K562 (cell line): ENCODE data around the gene SOWAHA. TPM values are rescaled to one million over a fixed set of nuclear protein-coding genes. Genes with fewer than 3 reads are reported as not detected.
A peak's percentile ranks its signal among the peaks of the same experiment; 100 is the strongest.
"Not testable (repeated sequence)": the region's sequence is repeated elsewhere in the genome, so short reads cannot be mapped to it uniquely, and the experiment has no call there.

ENCODE experiments used
- ATAC-seq: fragments of 200-7000 bp; cut with Tn5 transposase; 3 replicates; pipeline ENCODE4 v1.9.1; 2020; ENCODE audit warnings: moderate library complexity
- BruUV-seq: library from RNA; stranded (reverse); fragments of 400-500 nt; replicated peaks from 2 replicates; lab custom pipeline; 2021; lab: Mats Ljungman, UMichigan
- CTCF ChIA-PET: fragments of 300-600 bp; formaldehyde crosslinking; extraction: SDS; loops from one replicate; lab custom pipeline; 2021; ENCODE audit warnings: low intra/inter-chr PET ratio; lab: Yijun Ruan, JAX
- POLR2A ChIA-PET: fragments of 300-600, 350-650 bp; sonication (Branson Sonifier 250); formaldehyde crosslinking; extraction: SDS; loops from one replicate; lab custom pipeline; 2021; ENCODE audit warnings: antibody characterized with exemption, inconsistent platforms; lab: Yijun Ruan, JAX
- DNase-seq, 4 experiments: peaks; one replicate each; pipeline versions ENCODE4 v3.0.0 to v3.0.0-alpha.2; 2011 to 2018; ENCODE audit warnings: low spot score in 3 of 4, mixed read lengths in 3 of 4; ENCODE audit errors: extremely low read depth in 1 of 4
- FAIRE-seq: peaks from 2 replicates; lab custom pipeline; 2011; peaks lifted over from hg19 to GRCh38; lab: Jason Lieb, UNC
- H2AFZ ChIP-seq: 2 replicates; pipeline ENCODE4 v1.6.0; 2011; ENCODE audit warnings: low read depth, low read length, control low read depth, inconsistent platforms
- H3K27ac ChIP-seq: fragments of 200-600 bp; 3 replicates; pipeline ENCODE4 v1.8.0; 2011; ENCODE audit warnings: low read depth, mild to moderate bottlenecking, control low read depth, inconsistent platforms, low read length, moderate library complexity, mixed read lengths; ENCODE audit errors: extremely low read depth
- H3K27me3 ChIP-seq, 2 experiments: fragments of 300-600 bp in 1 of 2; 2 replicates in 1 of 2; 3 replicates in 1 of 2; pipeline versions ENCODE4 v1.6.0 to v1.8.0; 2011; ENCODE audit warnings: inconsistent platforms in 2 of 2, low read length in 2 of 2, mild to moderate bottlenecking in 1 of 2, mixed read lengths in 1 of 2, moderate library complexity in 1 of 2; ENCODE audit not compliant: control insufficient read depth in 2 of 2, insufficient read depth in 2 of 2
- H3K36me3 ChIP-seq: fragments of 300-600 bp; 3 replicates; pipeline ENCODE4 v1.8.0; 2011; ENCODE audit warnings: mild to moderate bottlenecking, low read length, inconsistent platforms; ENCODE audit not compliant: control insufficient read depth, insufficient read depth
- H3K4me1 ChIP-seq, 2 experiments: fragments of 200-600 bp in 1 of 2; replicated peaks in 1 of 2; 2 replicates in 1 of 2; 3 replicates in 1 of 2; pipeline versions ENCODE4 v1.5.1 to v1.8.0; 2011; ENCODE audit warnings: inconsistent platforms in 2 of 2, low read length in 2 of 2, mild to moderate bottlenecking in 1 of 2, mixed read lengths in 1 of 2, moderate library complexity in 1 of 2; ENCODE audit not compliant: control insufficient read depth in 2 of 2, insufficient read depth in 2 of 2
- H3K4me2 ChIP-seq: 2 replicates; pipeline ENCODE4 v1.6.1; 2011; ENCODE audit warnings: low read length, control low read depth, inconsistent platforms, mixed read lengths; ENCODE audit not compliant: insufficient read depth
- H3K4me3 ChIP-seq: fragments of 200-600 bp; sonication (generic), shearing (Covaris generic); 2 replicates; pipeline ENCODE4 v1.5.1; 2016; ENCODE audit warnings: control low read depth, inconsistent platforms
- H3K79me2 ChIP-seq: fragments of 200-600 bp; 3 replicates; pipeline ENCODE4 v1.8.0; 2011; ENCODE audit warnings: low read length, inconsistent platforms; ENCODE audit not compliant: control insufficient read depth, insufficient read depth
- H3K9ac ChIP-seq, 2 experiments: 2 replicates each; pipeline versions ENCODE4 v1.6.0 to v1.6.1; 2011; ENCODE audit warnings: low read depth in 2 of 2, low read length in 2 of 2, control low read depth in 1 of 2, inconsistent platforms in 1 of 2, mild to moderate bottlenecking in 1 of 2, mixed read lengths in 1 of 2; ENCODE audit not compliant: insufficient read depth in 1 of 2
- H3K9me1 ChIP-seq: one replicate; pipeline ENCODE4 v1.6.0; 2011; ENCODE audit warnings: inconsistent platforms, mild to moderate bottlenecking, low read length, moderate library complexity; ENCODE audit not compliant: control insufficient read depth, insufficient read depth
- H3K9me3 ChIP-seq: replicated peaks from 2 replicates; pipeline ENCODE4 v1.5.1; 2011; ENCODE audit warnings: low read depth, low read length, inconsistent platforms; ENCODE audit not compliant: control insufficient read depth, insufficient read depth
- H4K20me1 ChIP-seq: replicated peaks from 2 replicates; pipeline ENCODE4 v1.6.1; 2011; ENCODE audit warnings: low read length, inconsistent platforms, mixed read lengths; ENCODE audit not compliant: control insufficient read depth, insufficient read depth
- KDM1A ChIP-seq, 2 experiments: fragments of 450-650 bp; IDR thresholded peaks; 2 replicates each; pipeline ENCODE4 v1.6.1; 2016; ENCODE audit warnings: mild to moderate bottlenecking in 2 of 2
- MYBL2 ChIP-seq, 2 experiments: fragments of 450-650 bp in 1 of 2; sonication (generic) in 1 of 2; formaldehyde crosslinking in 1 of 2; IDR thresholded peaks; 2 replicates each; pipeline versions ENCODE4 v1.6.1 to v1.8.1; 2017 to 2022; ENCODE audit warnings: borderline replicate concordance in 1 of 2, inconsistent platforms in 1 of 2, low read depth in 1 of 2, mild to moderate bottlenecking in 1 of 2, missing genetic modification reagents in 1 of 2, moderate library complexity in 1 of 2
- RBFOX2 ChIP-seq: fragments of 200-400 bp; formaldehyde crosslinking; IDR thresholded peaks from 2 replicates; pipeline ENCODE4 v1.6.1; 2017; ENCODE audit warnings: low read depth, mild to moderate bottlenecking, low read length, moderate library complexity
- TSHZ1 ChIP-seq: fragments of 250-450 bp; sonication (Bioruptor Pico); IDR thresholded peaks from 2 replicates; pipeline ENCODE4 v1.4.0; 2020; ENCODE audit warnings: mild to moderate bottlenecking, moderate library complexity
- YBX1 ChIP-seq: fragments of 450-650 bp; IDR thresholded peaks from 2 replicates; pipeline ENCODE4 v1.7.1; 2016; ENCODE audit warnings: mild to moderate bottlenecking
- WGBS: fragments of 100-300 bp; shearing (Covaris generic); methylation state at CpG from one replicate; pipeline ENCODE4 v1.1.6; 2016; ENCODE audit warnings: low coverage, mixed read lengths; ENCODE audit not compliant: insufficient coverage; ENCODE audit errors: missing lambda C conversion rate; 5-methylcytosine and 5-hydroxymethylcytosine counted together
- in situ Hi-C: fragments of 300-500 bp; cut with MboI; formaldehyde crosslinking; loops from 4 replicates; pipeline ENCODE4 v1.15.0; 2018; ENCODE audit warnings: inconsistent platforms, mixed read lengths
- intact Hi-C: fragments of 100-400 bp; cut with micrococcal nuclease; formaldehyde crosslinking; loops from 2 replicates; pipeline ENCODE4 v1.14.2; 2022
- polyA plus RNA-seq, 8 experiments: library from polyadenylated mRNA; depleted of rRNA in 4 of 8; stranded (reverse) in 5 of 8; unstranded in 3 of 8; fragments of >200 nt; fragmentation: Nextera tagmentation in 2 of 8; fragmentation: Illumina TruSeq in 1 of 8; extraction: Ambion mirVana in 2 of 8; extraction: Trizol in 1 of 8; gene quantifications; 2 replicates each; pipeline versions ENCODE4 v1.2.1 to v1.2.3, GENCODE V29; 2011 to 2014; ENCODE audit warnings: inconsistent platforms in 1 of 8, missing spikeins in 1 of 8
- total RNA-seq, 7 experiments: library from RNA; depleted of rRNA in 6 of 7; stranded (reverse); fragments of >200 nt in 6 of 7; fragmentation: Illumina TruSeq in 2 of 7; extraction: Trizol in 2 of 7; gene quantifications; 2 replicates each; pipeline versions ENCODE4 v1.2.1 to v1.2.3, GENCODE V29; 2011 to 2021; ENCODE audit warnings: low replicate concordance in 1 of 7

The SOWAHA gene
- total and polyA plus RNA-seq, 9 of the 15 experiments (the other 6 are each of a cell fraction or from before 2014, with no cell fraction given) = not detected

GRCh38 chr5:132854301-132854700, 41.2 kb downstream of the SOWAHA start:
- peaks cover 2 to 10% of the 10 kb centered on the region in 2 experiments; a peak in 3 of 5 replicates for H3K4me1 ChIP-seq
- ChIA-PET POLR2A (interaction anchor here (0.6 to 3.0 kb wide), 8 partner anchors 10 to 359 kb away, joined by 3 to 17 read pairs (median 4); partner anchors contain the start of genes GDF9 and UQCRQ), CTCF (no interaction called here)
- intact Hi-C loops = no loop called here
- H4K20me1 ChIP-seq = no peaks in the 10 kb centered on the region
- ATAC-seq (no peak), FAIRE-seq (peak; percentile 58), DNase-seq (no peak)
- no peaks in the 10 kb centered on the region for H3K9me3 ChIP-seq
- no TSS peak for BruUV-seq
- no peak overlapping the region for H3K9ac ChIP-seq
- no peaks in the 10 kb centered on the region for H3K27me3 ChIP-seq
- no peak overlapping the region for H3K4me3 ChIP-seq
- 5% methylated on average over 3 of the region's 3 CpGs for WGBS
- H3K4me2 ChIP-seq = no peak overlapping the region
- no peak overlapping the region for H3K27ac ChIP-seq
- no peak overlapping the region for H2AFZ ChIP-seq
- H3K79me2 ChIP-seq = no peaks in the 10 kb centered on the region
- H3K9me1 ChIP-seq = no peaks in the 10 kb centered on the region
- TF ChIP-seq TSHZ1 = no peak
- no peak for TF ChIP-seq MYBL2 (IDR thresholded peaks at IDR 0.05; ENCODE audit: low read depth)
- no peak for TF ChIP-seq MYBL2 (CRISPR knock-in tag; IDR thresholded peaks at IDR 0.05; ENCODE audit: borderline replicate concordance)
- no peak for TF ChIP-seq RBFOX2
- TF ChIP-seq KDM1A (IDR thresholded peaks at IDR 0.05) = 0 out of 4 replicates have a peak, but pooled peaks of 1 of the 2 experiments have one; percentile 14
- TF ChIP-seq YBX1 = no peak
- in situ Hi-C loops = no loop called here
- H3K36me3 ChIP-seq = no peaks in the 10 kb centered on the region

- BruUV-seq, H3K36me3 ChIP-seq, H3K9ac ChIP-seq, in situ Hi-C loops, H2AFZ ChIP-seq, intact Hi-C loops, H3K27ac ChIP-seq, H3K79me2 ChIP-seq, H3K4me1 ChIP-seq, H3K4me2 ChIP-seq, H4K20me1 ChIP-seq, CTCF ChIA-PET, H3K27me3 ChIP-seq, H3K9me3 ChIP-seq, DNase-seq, H3K4me3 ChIP-seq, H3K9me1 ChIP-seq, ATAC-seq, FAIRE-seq: not testable (repeated sequence)
- POLR2A ChIA-PET = interaction anchor here (0.5 to 3.0 kb wide), 8 partner anchors 11 to 1106 kb away, joined by 3 to 17 read pairs (median 4); partner anchors contain the start of genes GDF9 and UQCRQ
- 73% methylated on average over 5 of the region's 5 CpGs for WGBS
Observed at GRCh38 chr5:132854992-132855391, 41.9 kb downstream of the SOWAHA start.
